Midbrain (tissue), 1 donor: ENCODE data around the gene CCL25.

Source experiments
- DNase-seq: peaks from one replicate; lab custom pipeline; 2025; lab: John Stamatoyannopoulos, UW

CCL25 gene

DNA sequence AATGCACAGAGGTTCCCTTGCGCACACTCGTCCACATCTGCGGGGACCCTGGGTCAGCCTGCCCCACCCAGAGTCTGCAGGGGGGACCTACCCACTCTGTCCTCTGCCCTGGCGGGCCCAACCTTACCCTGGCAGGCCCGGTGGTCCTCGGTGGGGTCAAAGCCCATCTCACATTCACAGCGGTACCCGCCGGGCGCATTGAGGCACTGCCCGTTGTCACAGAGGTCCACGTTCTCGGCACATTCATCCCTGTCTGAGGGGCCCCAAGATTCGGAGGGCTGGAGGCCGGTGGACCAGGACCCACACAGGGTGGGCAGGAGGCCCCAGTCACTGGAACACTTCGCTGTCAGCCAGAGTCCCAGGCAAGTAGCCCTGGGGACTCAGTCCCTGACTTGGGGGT lies 58.4 kb downstream of the CCL25 start:
- DNase-seq, result no peak

GRCh38 chr19:8111376-8111775 lies 58.8 kb downstream of the CCL25 start:
- no peak for DNase-seq
